PC-9 (cell line): ENCODE results near the gene BSX. TPM values are rescaled to one million over a fixed set of nuclear protein-coding genes. Genes with fewer than 3 reads are reported as not detected.

Experiments
- BruUV-seq: library from RNA; stranded (reverse); fragments of 400-500 nt; replicated peaks from 2 replicates; lab custom pipeline; 2021; lab: Mats Ljungman, UMichigan
- CTCF ChIA-PET: fragments of 300-600 bp; sonication (Branson Sonifier 250); formaldehyde crosslinking; loops from one replicate; lab custom pipeline; 2022; ENCODE audit warnings: antibody characterized with exemption; lab: Charles Lee
- POLR2A ChIA-PET: fragments of 300-600 bp; sonication (Branson Sonifier 250); formaldehyde crosslinking; loops from one replicate; lab custom pipeline; 2022; ENCODE audit warnings: antibody characterized with exemption; ENCODE audit not compliant: unreplicated experiment; lab: Charles Lee
- DNase-seq, 2 experiments: peaks; one replicate each; pipeline versions ENCODE4 v3.0.0 to v3.0.0-alpha.2; 2015 to 2022; ENCODE audit warnings: mixed read lengths in 1 of 2
- H2AFZ ChIP-seq: fragments of 200-600 bp; sonication (generic); 2 replicates; pipeline ENCODE4 v1.8.1; 2017; ENCODE audit warnings: antibody characterized with exemption
- H3F3A ChIP-seq: fragments of 200-600 bp; sonication (generic); 2 replicates; pipeline ENCODE4 v1.8.1; 2017; ENCODE audit warnings: antibody characterized with exemption, mild to moderate bottlenecking, low read depth; ENCODE audit not compliant: insufficient read depth
- H3K27ac ChIP-seq: fragments of 200-600 bp; sonication (generic); 2 replicates; pipeline ENCODE4 v1.6.1; 2016; ENCODE audit warnings: mixed run types
- H3K27me3 ChIP-seq: fragments of 200-600 bp; sonication (generic); 2 replicates; pipeline ENCODE4 v1.6.1; 2016; ENCODE audit warnings: low read depth, mixed run types; ENCODE audit not compliant: insufficient read depth
- H3K36me3 ChIP-seq: fragments of 200-600 bp; sonication (generic); 2 replicates; pipeline ENCODE4 v1.6.1; 2016; ENCODE audit warnings: low read depth, mixed run types
- H3K4me1 ChIP-seq: fragments of 200-600 bp; sonication (generic); replicated peaks from 2 replicates; pipeline ENCODE4 v1.6.1; 2016; ENCODE audit warnings: mixed run types; ENCODE audit not compliant: insufficient read depth
- H3K4me2 ChIP-seq: fragments of 200-600 bp; sonication (generic); 2 replicates; pipeline ENCODE4 v1.6.1; 2017; ENCODE audit warnings: mixed run types
- H3K4me3 ChIP-seq: fragments of 200-600 bp; sonication (generic); 2 replicates; pipeline ENCODE4 v1.6.1; 2016; ENCODE audit warnings: mixed run types
- H3K79me2 ChIP-seq: fragments of 200-600 bp; sonication (generic); 2 replicates; pipeline ENCODE4 v1.6.1; 2017; ENCODE audit warnings: low read depth, mixed run types
- H3K9me2 ChIP-seq: fragments of 200-600 bp; sonication (generic); 2 replicates; pipeline ENCODE4 v1.8.1; 2017; ENCODE audit warnings: mild to moderate bottlenecking; ENCODE audit not compliant: insufficient read depth
- H3K9me3 ChIP-seq: fragments of 200-600 bp; sonication (generic); 2 replicates; pipeline ENCODE4 v1.8.1; 2016; ENCODE audit warnings: low read depth; ENCODE audit not compliant: insufficient read depth
- H4K20me1 ChIP-seq: fragments of 200-600 bp; sonication (generic); 2 replicates; pipeline ENCODE4 v1.8.1; 2017; ENCODE audit not compliant: insufficient read depth
- CTCF ChIP-seq: fragments of 200-600 bp; sonication (generic); conservative IDR thresholded peaks from 2 replicates; pipeline ENCODE4 v1.6.1; 2017; ENCODE audit warnings: mixed run types, antibody characterized with exemption, mild to moderate bottlenecking, moderate library complexity
- EZH2 ChIP-seq: fragments of 200-600 bp; sonication (generic); IDR thresholded peaks from 2 replicates; pipeline ENCODE4 v1.8.0; 2017; ENCODE audit warnings: antibody characterized with exemption, low read depth
- intact Hi-C: fragments of 100-400 bp; cut with micrococcal nuclease; formaldehyde crosslinking; loops from one replicate; pipeline ENCODE4 v1.10.0; 2022; ENCODE audit not compliant: unreplicated experiment
- total RNA-seq: library from RNA; stranded (reverse); gene quantifications from 2 replicates; pipeline ENCODE4 v1.2.3, GENCODE V29; 2021

The BSX gene
- total RNA-seq, 1 experiment from 2014 or later = not detected

- H4K20me1 ChIP-seq = no peaks in the 10 kb centered on the region
- peaks cover 23% of the 10 kb centered on the region for H3K27me3 ChIP-seq
- no peak for DNase-seq
- no peaks in the 10 kb centered on the region for H3K4me1 ChIP-seq
- H2AFZ ChIP-seq = no peak overlapping the region
- no peaks in the 10 kb centered on the region for H3K9me2 ChIP-seq
- TF ChIP-seq EZH2 (no peak), CTCF (no peak)
- intact Hi-C loops = no loop called here
- no peaks in the 10 kb centered on the region for H3K9me3 ChIP-seq
- no peak overlapping the region for H3K4me2 ChIP-seq
- no peaks in the 10 kb centered on the region for H3K36me3 ChIP-seq
- H3K4me3 ChIP-seq = no peak overlapping the region
- no TSS peak for BruUV-seq
- H3F3A ChIP-seq = no peaks in the 10 kb centered on the region
- H3K27ac ChIP-seq = no peak overlapping the region
- H3K79me2 ChIP-seq = no peaks in the 10 kb centered on the region
- CTCF ChIA-PET = interaction anchor here (0.6 kb wide), 1 partner anchor 117 kb away, joined by 4 read pairs; no protein-coding TSS in a partner anchor
- POLR2A ChIA-PET = interaction anchor here (0.7 kb wide), 1 partner anchor 54 kb away, joined by 12 read pairs; no protein-coding TSS in a partner anchor
These were observed 19.1 kb upstream of the BSX start for GRCh38 chr11:123000721-123001120.

GRCh38 chr11:122998727-122999366 is 17.2 kb upstream of the BSX start:
- H3K36me3 ChIP-seq = no peaks in the 10 kb centered on the region
- peaks cover 30% of the 10 kb centered on the region for H3K27me3 ChIP-seq
- intact Hi-C loops = no loop called here
- no peak for DNase-seq
- no peaks in the 10 kb centered on the region for H4K20me1 ChIP-seq
- no peaks in the 10 kb centered on the region for H3K4me1 ChIP-seq
- BruUV-seq = no TSS peak
- H3K4me2 ChIP-seq = no peak overlapping the region
- H3K4me3 ChIP-seq = no peak overlapping the region
- no peaks in the 10 kb centered on the region for H3K79me2 ChIP-seq
- TF ChIP-seq EZH2 = no peak
- no peak for TF ChIP-seq CTCF
- H3K9me2 ChIP-seq = no peaks in the 10 kb centered on the region
- ChIA-PET POLR2A (no interaction called here), CTCF (interaction anchor here (0.6 kb wide), 1 partner anchor 112 kb away, joined by 3 read pairs; no protein-coding TSS in a partner anchor)
- no peak overlapping the region for H2AFZ ChIP-seq
- no peaks in the 10 kb centered on the region for H3F3A ChIP-seq
- no peak overlapping the region for H3K27ac ChIP-seq
- no peaks in the 10 kb centered on the region for H3K9me3 ChIP-seq

GRCh38 chr11:122995526-122995925 is 13.9 kb upstream of the BSX start:
- Histone ChIP-seq H3K4me2 (no peak overlapping the region), H3K27ac (no peak overlapping the region), H3F3A (no peaks in the 10 kb centered on the region), H4K20me1 (no peaks in the 10 kb centered on the region), H3K9me2 (no peaks in the 10 kb centered on the region), H3K9me3 (no peaks in the 10 kb centered on the region), H2AFZ (no peak overlapping the region), H3K36me3 (no peaks in the 10 kb centered on the region), H3K4me1 (no peaks in the 10 kb centered on the region), H3K79me2 (no peaks in the 10 kb centered on the region), H3K27me3 (peaks cover 31% of the 10 kb centered on the region), H3K4me3 (no peak overlapping the region)
- intact Hi-C loops = no loop called here
- ChIA-PET CTCF (interaction anchor here (0.6 to 1.1 kb wide), 2 partner anchors 128 to 298 kb away, joined by 3 read pairs; no protein-coding TSS in a partner anchor), POLR2A (no interaction called here)
- BruUV-seq = no TSS peak
- DNase-seq = no peak
- no peak for TF ChIP-seq CTCF
- TF ChIP-seq EZH2 = no peak
